Retinal pigment epithelial cell (primary cell): Measurements from ENCODE around the gene PAQR8.

ENCODE experiments used
- DNase-seq: peaks from one replicate; pipeline ENCODE4 v3.0.0-alpha.2; 2010; ENCODE audit warnings: low read depth
- H3K4me3 ChIP-seq: 2 replicates; pipeline ENCODE4 v1.5.1; 2011; ENCODE audit warnings: mild to moderate bottlenecking, low read length, control low read depth, moderate library complexity
- TF ChIP-seq, protein P1 (sequence below): conservative IDR thresholded peaks from 2 replicates; pipeline ENCODE4 v1.5.1; 2011; ENCODE audit warnings: low read depth, low read length, control low read depth, inconsistent platforms

The PAQR8 gene, protein sequence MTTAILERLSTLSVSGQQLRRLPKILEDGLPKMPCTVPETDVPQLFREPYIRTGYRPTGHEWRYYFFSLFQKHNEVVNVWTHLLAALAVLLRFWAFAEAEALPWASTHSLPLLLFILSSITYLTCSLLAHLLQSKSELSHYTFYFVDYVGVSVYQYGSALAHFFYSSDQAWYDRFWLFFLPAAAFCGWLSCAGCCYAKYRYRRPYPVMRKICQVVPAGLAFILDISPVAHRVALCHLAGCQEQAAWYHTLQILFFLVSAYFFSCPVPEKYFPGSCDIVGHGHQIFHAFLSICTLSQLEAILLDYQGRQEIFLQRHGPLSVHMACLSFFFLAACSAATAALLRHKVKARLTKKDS

DNA sequence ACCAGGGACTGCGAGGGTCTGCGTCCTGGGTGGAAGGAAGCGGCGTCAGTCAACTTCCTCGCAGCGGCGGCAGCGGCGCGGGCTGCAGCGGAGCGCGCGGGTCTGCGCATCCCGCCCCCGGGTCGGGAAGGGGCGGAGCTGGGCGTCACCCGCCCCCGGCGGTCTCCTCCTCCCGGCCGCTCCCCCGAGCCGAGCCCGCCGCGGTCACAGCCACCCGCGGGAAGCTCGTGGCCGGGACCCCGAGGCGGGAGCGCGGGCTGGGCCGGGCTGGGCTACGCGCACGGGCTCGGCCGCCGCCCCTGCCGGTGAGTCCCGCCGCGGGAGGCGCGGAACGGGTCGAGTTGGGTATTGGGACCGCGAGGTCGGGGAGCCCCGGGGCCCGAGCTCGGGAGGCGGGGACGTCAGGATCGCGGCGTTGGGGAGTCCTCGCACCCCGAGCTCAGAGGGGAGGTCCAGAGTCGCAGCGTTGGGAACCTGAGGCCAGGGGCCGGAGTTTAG, at the start of gene PAQR8:
Gene PAQR8 (plus strand): TSS at position 207 of the 498 bp plus-strand sequence. CDS start 41,063 bp downstream, outside the sequence.
- DNase-seq: no peak
- TF ChIP-seq, protein P1, sequence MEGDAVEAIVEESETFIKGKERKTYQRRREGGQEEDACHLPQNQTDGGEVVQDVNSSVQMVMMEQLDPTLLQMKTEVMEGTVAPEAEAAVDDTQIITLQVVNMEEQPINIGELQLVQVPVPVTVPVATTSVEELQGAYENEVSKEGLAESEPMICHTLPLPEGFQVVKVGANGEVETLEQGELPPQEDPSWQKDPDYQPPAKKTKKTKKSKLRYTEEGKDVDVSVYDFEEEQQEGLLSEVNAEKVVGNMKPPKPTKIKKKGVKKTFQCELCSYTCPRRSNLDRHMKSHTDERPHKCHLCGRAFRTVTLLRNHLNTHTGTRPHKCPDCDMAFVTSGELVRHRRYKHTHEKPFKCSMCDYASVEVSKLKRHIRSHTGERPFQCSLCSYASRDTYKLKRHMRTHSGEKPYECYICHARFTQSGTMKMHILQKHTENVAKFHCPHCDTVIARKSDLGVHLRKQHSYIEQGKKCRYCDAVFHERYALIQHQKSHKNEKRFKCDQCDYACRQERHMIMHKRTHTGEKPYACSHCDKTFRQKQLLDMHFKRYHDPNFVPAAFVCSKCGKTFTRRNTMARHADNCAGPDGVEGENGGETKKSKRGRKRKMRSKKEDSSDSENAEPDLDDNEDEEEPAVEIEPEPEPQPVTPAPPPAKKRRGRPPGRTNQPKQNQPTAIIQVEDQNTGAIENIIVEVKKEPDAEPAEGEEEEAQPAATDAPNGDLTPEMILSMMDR: no peak
- peak within 1 kb of the TSS; percentile 79 for H3K4me3 ChIP-seq

DNA sequence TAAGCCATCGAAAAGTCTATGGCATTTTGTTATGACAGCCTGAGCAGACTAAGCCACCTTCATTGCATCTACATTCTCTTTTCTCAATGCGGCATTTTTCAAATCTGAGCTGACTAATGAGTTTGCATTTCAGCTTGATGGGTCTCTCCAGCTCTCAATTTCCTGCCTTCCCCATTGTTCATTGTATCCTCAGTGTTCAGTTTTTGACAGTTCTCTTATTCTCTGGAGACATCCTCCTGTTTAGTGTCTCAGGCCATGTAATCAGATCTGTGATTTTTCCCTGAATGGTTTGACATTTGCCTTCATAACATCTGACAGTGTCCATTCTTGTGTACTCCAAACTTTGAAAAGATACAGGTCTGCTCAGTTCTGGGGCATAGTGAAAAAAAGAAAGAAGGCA, 49.5 kb upstream of the PAQR8 start:
- no peak for DNase-seq
- H3K4me3 ChIP-seq: no peak overlapping the region
- TF ChIP-seq, protein P1: no peak

DNA sequence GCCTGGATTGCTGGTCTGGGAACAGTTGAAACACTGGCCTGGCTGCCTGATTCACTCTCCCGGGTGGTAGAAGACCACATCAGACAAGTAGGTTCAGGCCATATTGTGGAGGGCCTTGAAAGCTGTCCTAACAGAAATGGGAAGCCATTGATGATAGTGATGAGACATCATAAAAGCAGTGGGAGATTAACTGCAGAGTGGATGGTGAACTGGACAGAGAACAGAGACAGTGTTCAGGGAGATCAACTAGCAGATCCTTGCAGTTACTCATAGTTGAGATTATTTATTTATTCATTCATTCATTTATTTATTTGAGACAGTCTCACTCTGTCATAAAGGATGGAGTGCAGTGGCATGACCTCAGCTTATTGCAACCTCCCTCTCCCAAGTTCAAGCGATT, 47.2 kb upstream of the PAQR8 start:
- no peak for DNase-seq
- TF ChIP-seq, protein P1: no peak
- no peak overlapping the region for H3K4me3 ChIP-seq

DNA sequence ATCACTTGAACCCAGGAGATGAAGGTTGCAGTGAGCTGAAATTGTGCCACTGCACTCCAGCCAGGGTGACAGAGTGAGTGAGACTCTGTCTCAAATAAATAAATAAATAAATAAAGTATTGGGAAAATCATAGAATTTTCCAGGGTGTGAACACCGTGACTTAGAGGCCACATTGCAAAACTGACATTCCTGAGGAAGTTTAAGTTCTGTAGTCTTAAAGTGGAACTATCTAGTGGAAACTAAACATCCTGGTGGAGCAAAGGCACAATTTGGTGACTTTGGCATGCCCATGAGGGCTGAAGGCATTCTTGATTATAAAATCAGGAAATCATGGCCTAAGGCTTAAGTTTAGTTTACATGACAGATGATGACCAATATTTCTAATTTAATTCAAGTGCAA, 44.7 kb upstream of the PAQR8 start:
- no peak for DNase-seq
- TF ChIP-seq, protein P1: no peak

DNA sequence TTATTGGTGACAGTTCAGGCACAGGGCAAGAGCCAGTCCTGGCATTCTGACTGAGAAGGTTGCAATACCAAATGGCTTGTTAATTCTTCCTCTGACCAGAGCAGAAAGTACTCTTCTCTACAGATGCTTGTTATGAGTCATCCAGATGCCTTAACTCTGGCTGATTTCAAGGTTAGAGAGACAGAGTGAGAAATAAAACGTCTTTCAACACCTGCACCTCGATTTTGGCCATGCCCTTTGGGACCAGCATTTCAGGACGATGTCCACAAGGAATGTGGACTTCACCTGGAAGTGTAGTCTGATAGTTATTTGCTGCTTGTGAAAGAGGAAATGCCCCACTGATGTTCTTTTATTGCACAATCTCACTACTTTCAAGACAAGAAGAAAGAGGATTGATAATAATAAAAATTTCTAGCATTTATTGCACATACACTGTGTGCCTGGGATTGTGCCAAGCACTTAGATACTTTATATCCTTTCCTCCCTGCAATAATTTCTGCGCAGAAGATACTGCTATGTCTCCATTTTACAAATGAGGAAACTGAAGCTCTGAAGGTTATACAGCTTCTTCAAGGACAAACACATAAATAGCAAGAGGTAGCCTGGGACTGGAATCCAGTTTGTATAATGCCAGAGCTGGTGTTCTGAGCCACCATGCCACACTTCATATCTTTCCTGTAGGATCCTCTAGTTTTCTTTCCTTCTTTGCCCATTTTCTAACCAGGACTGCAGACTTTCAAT, 43.9 kb upstream of the PAQR8 start:
- no peak for DNase-seq
- TF ChIP-seq, protein P1: no peak

More for the DNA sequence above, 44.7 kb upstream of the PAQR8 start:
- no peak overlapping the region for H3K4me3 ChIP-seq

DNA sequence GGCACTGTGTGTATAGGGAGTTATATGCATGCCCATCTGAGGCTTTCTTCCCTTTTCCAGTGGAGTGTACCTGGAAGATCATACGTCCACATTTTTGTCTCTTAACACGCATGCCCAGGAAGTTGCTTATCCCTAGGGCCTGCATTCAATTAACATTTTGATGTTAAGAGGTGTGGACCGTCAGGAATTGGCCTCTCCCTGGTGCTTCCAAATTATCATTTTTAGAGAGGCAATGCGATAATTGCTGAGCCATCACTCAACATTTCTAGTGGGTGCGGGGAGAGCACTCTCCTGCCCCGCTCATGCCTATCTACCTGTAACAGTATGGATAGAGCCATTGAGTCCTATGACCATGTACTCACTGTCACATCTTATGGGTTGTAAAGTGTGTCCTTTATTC, 37.8 kb upstream of the PAQR8 start:
- DNase-seq: no peak
- TF ChIP-seq, protein P1: no peak
- no peak overlapping the region for H3K4me3 ChIP-seq

More for the DNA sequence above, 43.9 kb upstream of the PAQR8 start:
- no peak overlapping the region for H3K4me3 ChIP-seq
